Activated T-helper 2 cell treated with anti-CD3 and anti-CD28 coated beads, Interferon-gamma antibody, Interleukin-2, Interleukin-4, amounts not matched to agents 10 μg/mL and 5 μg/mL and 100 μg/mL, durations not matched to agents 14 hours and 24 hours and 36 hours (primary cell): ENCODE data around the gene PSMD1. TPM values are rescaled to one million over a fixed set of nuclear protein-coding genes. Genes with fewer than 3 reads are reported as not detected.

Experiments
- DNase-seq: peaks from one replicate; pipeline ENCODE4 v3.0.0; 2021; ENCODE audit warnings: low spot score
- H3K27ac Mint-ChIP-seq: one replicate; pipeline ENCODE4 v1.8.0; 2021; ENCODE audit warnings: mixed read lengths
- H3K27me3 Mint-ChIP-seq: one replicate; pipeline ENCODE4 v1.8.0; 2021; ENCODE audit warnings: low read depth, mixed read lengths
- H3K36me3 Mint-ChIP-seq: one replicate; pipeline ENCODE4 v1.8.0; 2021; ENCODE audit warnings: low read depth, mixed read lengths
- H3K4me1 Mint-ChIP-seq: one replicate; pipeline ENCODE4 v1.8.0; 2021; ENCODE audit warnings: low read depth, mixed read lengths
- H3K4me3 Mint-ChIP-seq: one replicate; pipeline ENCODE4 v1.8.0; 2021; ENCODE audit warnings: low read depth, mild to moderate bottlenecking, moderate library complexity, mixed read lengths
- H3K9me3 Mint-ChIP-seq: one replicate; pipeline ENCODE4 v1.8.0; 2021; ENCODE audit warnings: mixed read lengths
- intact Hi-C: fragments of 100-400 bp; cut with micrococcal nuclease; formaldehyde crosslinking; loops from one replicate; pipeline ENCODE4 v1.15.1; 2023
- total RNA-seq: library from RNA; stranded (reverse); gene quantifications from 2 replicates; pipeline ENCODE4 v1.2.3, GENCODE V29; 2022

The PSMD1 gene
- total RNA-seq, 1 donor from 2014 or later, result 180 TPM

DNA sequence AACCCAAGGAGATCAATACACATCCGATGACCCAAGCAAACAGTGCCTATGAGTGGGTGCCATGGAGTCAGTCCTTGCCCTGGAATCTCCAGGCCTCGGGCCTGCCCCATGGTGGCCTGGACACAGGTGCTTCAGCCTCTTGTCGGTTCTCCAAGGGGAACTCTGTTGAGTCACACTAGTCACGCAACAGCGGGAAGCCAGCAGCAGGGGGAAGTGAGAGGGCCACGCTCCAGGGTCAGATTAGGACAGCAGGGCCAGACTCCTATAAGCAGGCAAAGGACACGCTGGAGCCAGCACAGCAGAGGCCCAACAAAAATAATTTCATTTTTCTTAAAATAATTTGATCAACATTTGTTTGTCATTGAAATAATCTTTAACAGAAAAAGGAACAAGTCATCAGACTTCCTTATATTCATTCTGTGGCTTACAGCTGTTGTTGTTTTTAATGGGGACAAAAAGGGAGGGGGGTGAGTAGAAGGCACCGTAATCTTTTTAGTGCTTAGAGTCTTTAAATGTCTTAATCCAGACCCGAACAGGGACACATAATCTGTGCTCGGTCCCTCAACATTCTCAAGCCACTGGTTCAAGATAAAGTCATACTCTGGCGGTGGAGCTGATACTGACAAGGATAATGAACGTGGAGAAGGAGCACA lies 125.3 kb downstream of the PSMD1 start:
- H3K9me3 Mint-ChIP-seq, result no peaks in the 10 kb centered on the region
- peaks cover 7% of the 10 kb centered on the region for H3K36me3 Mint-ChIP-seq
- H3K27me3 Mint-ChIP-seq, result no peaks in the 10 kb centered on the region
- H3K27ac Mint-ChIP-seq, result no peak overlapping the region
- peaks cover 14% of the 10 kb centered on the region for H3K4me1 Mint-ChIP-seq
- no peak for DNase-seq
- intact Hi-C loops, result no loop called here
- no peak overlapping the region for H3K4me3 Mint-ChIP-seq

- Mint-ChIP-seq H3K9me3 (no peaks in the 10 kb centered on the region), H3K27ac (no peak overlapping the region), H3K4me3 (no peak overlapping the region), H3K36me3 (peaks cover 2% of the 10 kb centered on the region), H3K4me1 (peaks cover 8% of the 10 kb centered on the region), H3K27me3 (peaks cover under 1% of the 10 kb centered on the region)
- DNase-seq, result no peak
- intact Hi-C loops, result no loop called here
Measured at GRCh38 chr2:231182513-231182899, 125.8 kb downstream of the PSMD1 start.

- intact Hi-C loops, result no loop called here
Measured at GRCh38 chr2:231183851-231184250, 127.2 kb downstream of the PSMD1 start.

GRCh38 chr2:231184319-231184718 lies 127.7 kb downstream of the PSMD1 start:
- Mint-ChIP-seq H3K36me3 (no peaks in the 10 kb centered on the region), H3K4me3 (no peak overlapping the region), H3K4me1 (peaks cover 7% of the 10 kb centered on the region), H3K27me3 (peaks cover 4% of the 10 kb centered on the region), H3K9me3 (no peaks in the 10 kb centered on the region), H3K27ac (no peak overlapping the region)
- intact Hi-C loops, result no loop called here
- no peak for DNase-seq

More at GRCh38 chr2:231183851-231184250, 127.2 kb downstream of the PSMD1 start:
- peaks cover 4% of the 10 kb centered on the region for H3K27me3 Mint-ChIP-seq
- no peaks in the 10 kb centered on the region for H3K36me3 Mint-ChIP-seq
- no peaks in the 10 kb centered on the region for H3K9me3 Mint-ChIP-seq
- peaks cover 7% of the 10 kb centered on the region for H3K4me1 Mint-ChIP-seq
- H3K4me3 Mint-ChIP-seq, result no peak overlapping the region
- no peak for DNase-seq
- H3K27ac Mint-ChIP-seq, result no peak overlapping the region

DNA sequence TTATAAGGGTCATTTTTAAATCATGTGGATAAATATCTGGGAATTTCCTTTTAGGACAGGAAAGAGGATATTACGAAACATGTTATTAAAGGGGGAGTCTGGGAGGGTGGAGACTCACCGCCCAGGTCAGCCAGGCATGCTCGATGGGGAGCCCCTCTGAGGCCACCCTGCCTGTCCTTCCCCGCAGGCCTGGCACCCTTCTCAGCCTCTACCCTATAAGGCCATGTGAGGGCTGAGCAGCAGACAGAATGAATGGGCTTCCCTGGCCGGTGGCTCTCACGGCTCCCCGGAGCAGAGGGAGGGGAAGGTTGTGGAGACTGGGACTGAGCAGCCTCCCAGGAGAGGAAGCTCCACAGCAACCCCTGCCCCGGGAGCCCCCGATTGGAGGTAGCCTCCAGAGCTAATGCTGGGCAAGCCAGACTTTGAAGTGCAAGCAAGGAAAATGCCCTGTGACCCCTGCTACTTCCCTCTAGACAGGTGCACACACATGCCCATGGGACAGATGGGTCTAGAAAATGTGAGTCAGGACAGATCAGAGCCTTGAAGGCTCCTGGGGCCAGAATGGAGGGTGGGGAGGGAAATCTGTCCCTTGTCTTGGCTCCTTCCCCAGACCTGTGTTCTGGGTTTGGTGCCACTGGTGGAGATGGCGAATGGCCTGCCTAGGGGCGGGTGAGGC lies 128.5 kb downstream of the PSMD1 start:
- peaks cover 2% of the 10 kb centered on the region for H3K4me1 Mint-ChIP-seq
- DNase-seq, result no peak
- no peaks in the 10 kb centered on the region for H3K9me3 Mint-ChIP-seq
- H3K4me3 Mint-ChIP-seq, result no peak overlapping the region
- H3K27me3 Mint-ChIP-seq, result peaks cover 9% of the 10 kb centered on the region
- H3K36me3 Mint-ChIP-seq, result no peaks in the 10 kb centered on the region
- H3K27ac Mint-ChIP-seq, result no peak overlapping the region
- intact Hi-C loops, result no loop called here

DNA sequence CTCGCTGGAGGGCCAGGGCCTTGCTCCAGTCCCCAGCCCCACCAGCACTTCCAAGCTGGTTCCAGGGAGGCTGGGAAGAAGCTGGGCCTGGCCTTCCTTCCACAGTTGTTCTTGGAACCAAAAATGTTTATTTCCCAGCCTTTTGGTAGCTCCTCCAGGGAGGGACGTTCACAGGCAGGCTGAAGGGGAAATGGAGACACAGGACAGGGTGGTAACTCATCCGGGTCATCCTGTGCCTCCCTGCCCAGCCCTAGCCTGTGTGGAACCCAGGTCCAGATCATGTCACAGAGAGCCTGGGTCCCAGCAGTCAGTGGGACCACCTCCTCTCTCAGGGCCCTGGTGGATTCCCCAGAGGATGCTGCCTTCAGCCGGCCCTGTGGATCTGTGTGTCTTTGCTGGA lies 129.2 kb downstream of the PSMD1 start:
- peaks cover 13% of the 10 kb centered on the region for H3K27me3 Mint-ChIP-seq
- intact Hi-C loops, result no loop called here
- H3K36me3 Mint-ChIP-seq, result no peaks in the 10 kb centered on the region
- no peak overlapping the region for H3K4me3 Mint-ChIP-seq
- no peaks in the 10 kb centered on the region for H3K9me3 Mint-ChIP-seq
- H3K4me1 Mint-ChIP-seq, result no peaks in the 10 kb centered on the region
- no peak overlapping the region for H3K27ac Mint-ChIP-seq
- no peak for DNase-seq

GRCh38 chr2:231186325-231186724 lies 129.7 kb downstream of the PSMD1 start:
- H3K4me3 Mint-ChIP-seq, result no peak overlapping the region
- peaks cover 15% of the 10 kb centered on the region for H3K27me3 Mint-ChIP-seq
- DNase-seq, result no peak
- no peaks in the 10 kb centered on the region for H3K36me3 Mint-ChIP-seq
- H3K27ac Mint-ChIP-seq, result no peak overlapping the region
- intact Hi-C loops, result no loop called here
- no peaks in the 10 kb centered on the region for H3K4me1 Mint-ChIP-seq
- H3K9me3 Mint-ChIP-seq, result no peaks in the 10 kb centered on the region

GRCh38 chr2:231187736-231188505 lies 131.3 kb downstream of the PSMD1 start:
- Mint-ChIP-seq H3K4me3 (no peak overlapping the region), H3K27me3 (peaks cover 24% of the 10 kb centered on the region), H3K27ac (no peak overlapping the region), H3K36me3 (no peaks in the 10 kb centered on the region), H3K4me1 (no peaks in the 10 kb centered on the region), H3K9me3 (no peaks in the 10 kb centered on the region)
- DNase-seq, result no peak
- intact Hi-C loops, result no loop called here

DNA sequence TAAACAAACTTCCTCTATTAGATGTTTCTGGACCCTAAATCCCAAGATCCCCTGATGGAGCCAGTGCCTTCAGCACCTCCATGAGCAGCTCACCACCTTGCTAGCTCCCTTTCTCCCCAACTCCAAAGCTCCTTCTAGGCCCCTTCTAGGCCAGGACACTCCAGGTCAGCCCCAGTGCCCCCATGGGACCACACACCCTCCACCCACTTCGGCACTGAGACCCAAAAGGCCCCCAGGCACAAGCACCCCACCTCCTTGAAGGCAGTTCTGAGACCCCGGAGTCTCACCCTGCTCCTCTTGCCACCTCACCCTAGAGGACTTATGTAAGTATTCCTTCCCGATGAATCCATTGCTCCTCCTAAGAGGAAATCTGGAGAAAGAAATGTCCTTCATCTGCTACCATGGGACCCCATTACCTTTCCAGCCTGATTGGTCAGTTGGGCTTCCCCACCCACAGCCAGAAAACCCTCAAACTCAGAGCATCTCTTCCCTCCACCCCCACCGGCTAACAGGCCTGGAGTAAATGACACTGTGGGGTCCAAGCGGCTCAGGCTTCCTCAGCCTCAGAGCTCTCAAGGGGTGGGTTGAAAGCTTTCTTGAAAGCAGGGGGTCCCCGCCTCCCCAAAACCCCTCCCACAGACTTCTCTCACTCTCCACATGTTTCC lies 132.0 kb downstream of the PSMD1 start:
- DNase-seq, result no peak
- no peak overlapping the region for H3K4me3 Mint-ChIP-seq
- no peaks in the 10 kb centered on the region for H3K9me3 Mint-ChIP-seq
- H3K36me3 Mint-ChIP-seq, result no peaks in the 10 kb centered on the region
- H3K4me1 Mint-ChIP-seq, result no peaks in the 10 kb centered on the region
- peaks cover 24% of the 10 kb centered on the region for H3K27me3 Mint-ChIP-seq
- H3K27ac Mint-ChIP-seq, result no peak overlapping the region
- intact Hi-C loops, result no loop called here

- intact Hi-C loops, result no loop called here
- Mint-ChIP-seq H3K9me3 (no peaks in the 10 kb centered on the region), H3K27ac (no peak overlapping the region), H3K27me3 (peaks cover 27% of the 10 kb centered on the region), H3K4me3 (no peak overlapping the region), H3K4me1 (no peaks in the 10 kb centered on the region), H3K36me3 (no peaks in the 10 kb centered on the region)
- no peak for DNase-seq
Measured at GRCh38 chr2:231189171-231189530, 132.5 kb downstream of the PSMD1 start.

GRCh38 chr2:231189571-231190495 lies 133.2 kb downstream of the PSMD1 start:
- Mint-ChIP-seq H3K4me1 (no peaks in the 10 kb centered on the region), H3K9me3 (no peaks in the 10 kb centered on the region), H3K27ac (no peak overlapping the region), H3K4me3 (no peak overlapping the region), H3K36me3 (no peaks in the 10 kb centered on the region), H3K27me3 (peaks cover 32% of the 10 kb centered on the region)
- DNase-seq, result no peak
- intact Hi-C loops, result no loop called here

DNA sequence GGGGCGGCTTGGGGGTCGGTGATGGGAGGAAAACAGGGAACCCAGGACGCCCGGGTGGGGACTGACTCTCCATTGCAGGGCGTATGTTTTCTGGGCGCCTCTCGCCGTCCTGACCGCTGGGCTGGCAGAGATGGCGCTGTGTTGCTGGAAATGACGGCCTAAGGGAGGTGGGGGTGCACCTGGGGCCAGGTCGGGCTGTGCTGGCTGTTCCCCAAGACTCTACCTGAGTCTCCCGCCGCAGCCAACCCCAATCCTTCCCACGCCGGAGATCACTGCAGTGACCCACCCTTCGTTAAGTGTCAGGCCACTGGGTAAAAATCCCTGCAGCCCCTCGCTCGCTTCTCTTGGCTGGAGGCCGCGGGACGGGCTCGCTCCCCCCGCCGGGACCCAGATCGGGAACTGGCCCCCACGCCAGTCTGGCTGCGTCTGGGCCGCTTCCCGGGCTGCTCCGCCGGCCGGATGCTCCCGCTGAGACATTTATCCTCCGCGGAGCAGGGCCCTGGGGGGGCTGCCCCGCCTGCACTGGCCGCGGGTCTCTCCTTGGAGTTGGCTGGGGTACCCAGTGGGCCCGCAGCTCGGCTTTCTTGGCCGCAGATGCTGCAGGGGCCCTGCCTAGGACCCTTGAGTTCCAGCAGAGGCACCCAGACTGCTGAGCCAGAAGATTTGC lies 134.0 kb downstream of the PSMD1 start:
- intact Hi-C loops, result no loop called here
- no peaks in the 10 kb centered on the region for H3K4me1 Mint-ChIP-seq

More for the DNA sequence above, 134.0 kb downstream of the PSMD1 start:
- H3K9me3 Mint-ChIP-seq, result no peaks in the 10 kb centered on the region
- H3K4me3 Mint-ChIP-seq, result no peak overlapping the region
- peaks cover 32% of the 10 kb centered on the region for H3K27me3 Mint-ChIP-seq
- no peak overlapping the region for H3K27ac Mint-ChIP-seq
- H3K36me3 Mint-ChIP-seq, result no peaks in the 10 kb centered on the region
- no peak for DNase-seq
